Body of pancreas (tissue), 4 donors: ENCODE measurements around the gene H1-8. TPM values are rescaled to one million over a fixed set of nuclear protein-coding genes. Genes with fewer than 3 reads are reported as not detected.

ENCODE experiments used
- ATAC-seq: fragments of 150-250 bp; one replicate; pipeline ENCODE4 v1.9.1; 2016
- DNase-seq, 4 donors: peaks; one replicate each; pipeline ENCODE4 v3.0.0-alpha.2; 2019
- H3K27ac ChIP-seq, 4 donors: fragments of 200-600 bp; sonication (generic); 1 replicate in 3 of 4; 2 replicates in 1 of 4; pipeline versions ENCODE4 v1.5.1 to v1.6.1; 2016 to 2019; ENCODE audit warnings: mild to moderate bottlenecking in 1 of 4, mixed read lengths in 1 of 4, moderate library complexity in 1 of 4
- H3K27me3 ChIP-seq, 2 donors: fragments of 200-600 bp; sonication (generic); one replicate each; pipeline ENCODE4 v1.6.0; 2016; ENCODE audit warnings: mild to moderate bottlenecking in 1 of 2
- H3K36me3 ChIP-seq, 2 donors: fragments of 200-600 bp; sonication (generic); replicated peaks in 1 of 2; 2 replicates each; pipeline ENCODE4 v1.5.1; 2016; ENCODE audit warnings: low read depth in 2 of 2; ENCODE audit not compliant: insufficient read depth in 1 of 2
- H3K4me1 ChIP-seq: fragments of 200-600 bp; sonication (generic); one replicate; pipeline ENCODE4 v1.6.0; 2016
- H3K4me3 ChIP-seq, 2 donors: fragments of 200-600 bp; sonication (generic); 1 replicate in 1 of 2; 2 replicates in 1 of 2; pipeline ENCODE4 v1.5.1; 2016 to 2019
- H3K9me3 ChIP-seq, 3 donors: fragments of 200-600 bp; sonication (generic); 1 replicate in 2 of 3; 2 replicates in 1 of 3; pipeline ENCODE4 v1.5.1; 2016
- CTCF ChIP-seq, 7 experiments: fragments of 450-650 bp in 4 of 7; fragments of 200-600 bp in 3 of 7; sonication (generic) in 3 of 7; IDR thresholded peaks; one replicate each; pipeline ENCODE4 v1.5.1; 2016 to 2019; ENCODE audit warnings: antibody characterized with exemption in 7 of 7
- POLR2A ChIP-seq, 3 donors: fragments of 450-650 bp; IDR thresholded peaks; one replicate each; pipeline ENCODE4 v1.6.1; 2016; ENCODE audit warnings: antibody characterized with exemption in 3 of 3, mild to moderate bottlenecking in 2 of 3
- WGBS, 2 donors: methylation state at CpG; one replicate each; pipeline ENCODE4 v1.1.5; 2017; 5-methylcytosine and 5-hydroxymethylcytosine counted together
- intact Hi-C: fragments of 100-400 bp; cut with DNase I; formaldehyde crosslinking; loops from one replicate; pipeline ENCODE4 v1.15.1; 2023
- total RNA-seq, 2 donors: library from RNA; depleted of rRNA; stranded (reverse); fragments of >200 nt; gene quantifications; one replicate each; pipeline ENCODE4 v1.1.0, GENCODE V29; 2016

Gene H1-8
- total RNA-seq, 2 donors from 2014 or later: not detected

GRCh38 chr3:129576514-129577352 lies 33.8 kb downstream of the H1-8 start:
- no peak for TF ChIP-seq CTCF (IDR thresholded peaks at IDR 0.05)
- TF ChIP-seq POLR2A (IDR thresholded peaks at IDR 0.05): peak in 1 of 3 donors; percentile 19
- peak; percentile 57 for ATAC-seq
- Histone ChIP-seq H3K27ac (peak overlapping the region; percentile 16 to 72 (median 40)), H3K36me3 (no peaks in the 10 kb centered on the region), H3K9me3 (no peaks in the 10 kb centered on the region), H3K4me3 (no peak overlapping the region), H3K4me1 (peaks cover 11% of the 10 kb centered on the region), H3K27me3 (no peaks in the 10 kb centered on the region)
- 52 to 53% methylated on average over 8 to 18 of the region's 18 CpGs for whole genome bisulfite sequencing, 2 donors
- peak; percentile 45 to 84 (median 75) for DNase-seq
- intact Hi-C loops: no loop called here

- intact Hi-C loops: no loop called here
- Histone ChIP-seq H3K36me3 (no peaks in the 10 kb centered on the region), H3K27me3 (no peaks in the 10 kb centered on the region), H3K4me3 (no peak overlapping the region), H3K9me3 (no peaks in the 10 kb centered on the region), H3K4me1 (peaks cover 11% of the 10 kb centered on the region), H3K27ac (peak overlapping the region; percentile 25 to 72 (median 44))
- DNase-seq: peak; percentile 25 to 72 (median 66)
- TF ChIP-seq CTCF (IDR thresholded peaks at IDR 0.05): no peak
- no peak for TF ChIP-seq POLR2A (IDR thresholded peaks at IDR 0.05)
- no peak for ATAC-seq
- WGBS, 2 donors: 49 to 71% methylated on average over 8 to 16 of the region's 17 CpGs
Observed at GRCh38 chr3:129577366-129577765, 34.4 kb downstream of the H1-8 start.

GRCh38 chr3:129577925-129578786 lies 35.2 kb downstream of the H1-8 start:
- TF ChIP-seq CTCF (IDR thresholded peaks at IDR 0.05) (no peak), POLR2A (IDR thresholded peaks at IDR 0.05) (no peak)
- H3K27ac ChIP-seq: peak overlapping the region in 3 of 4 donors; percentile 34 to 72 (median 55)
- DNase-seq: peak in 1 of 4 donors; percentile 62
- no peaks in the 10 kb centered on the region for H3K36me3 ChIP-seq
- H3K27me3 ChIP-seq: no peaks in the 10 kb centered on the region
- 68 to 79% methylated on average over 10 to 21 of the region's 21 CpGs for WGBS, 2 donors
- H3K9me3 ChIP-seq: no peaks in the 10 kb centered on the region
- no peak overlapping the region for H3K4me3 ChIP-seq
- intact Hi-C loops: no loop called here
- H3K4me1 ChIP-seq: peaks cover 11% of the 10 kb centered on the region
- ATAC-seq: no peak

- H3K4me1 ChIP-seq: peaks cover 11% of the 10 kb centered on the region
- no peak overlapping the region for H3K4me3 ChIP-seq
- no peak overlapping the region for H3K27ac ChIP-seq
- TF ChIP-seq CTCF (IDR thresholded peaks at IDR 0.05) (no peak), POLR2A (IDR thresholded peaks at IDR 0.05) (no peak)
- DNase-seq (no peak), ATAC-seq (no peak)
- H3K36me3 ChIP-seq: no peaks in the 10 kb centered on the region
- H3K27me3 ChIP-seq: no peaks in the 10 kb centered on the region
- intact Hi-C loops: no loop called here
- H3K9me3 ChIP-seq: no peaks in the 10 kb centered on the region
- WGBS, 2 donors: 81 to 83% methylated on average over 8 to 10 of the region's 10 CpGs
Observed at GRCh38 chr3:129579991-129580390, 37.0 kb downstream of the H1-8 start.
